ENCODE measurements around the gene MINDY4B. TPM values are rescaled to one million over a fixed set of nuclear protein-coding genes. Genes with fewer than 3 reads are reported as not detected.

MINDY4B gene
- total and polyA plus RNA-seq, 2 of the 8 experiments (the other 6 are each of a cell fraction or from before 2014, with no cell fraction given), result not detected

DNA sequence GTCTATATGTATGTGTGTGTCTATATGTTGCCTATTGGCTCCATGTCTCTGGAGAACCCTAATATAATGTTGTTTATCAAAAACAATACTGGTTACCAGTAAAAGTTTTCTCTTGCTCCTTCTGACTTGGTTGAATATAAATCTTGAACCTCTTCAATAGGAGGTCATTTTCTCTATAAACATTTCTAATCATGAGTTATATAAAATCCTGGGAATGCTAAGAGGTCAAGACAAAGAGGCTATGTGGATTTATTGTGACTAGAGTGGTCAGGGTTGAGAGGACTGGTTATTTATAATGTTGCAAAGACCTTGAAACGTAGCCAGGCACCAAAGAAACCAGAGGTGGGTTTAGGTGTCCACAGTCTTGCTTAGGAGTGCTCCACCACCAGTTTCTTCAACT is 1.2 kb upstream of the MINDY4B start (continued):
- TF ChIP-seq CTCF (IDR thresholded peaks at IDR 0.05; ENCODE audit: control extremely low read depth in 1 of 3, insufficient read depth in 1 of 3, low read depth in 1 of 3, low read length in 3 of 3), result no peak

Measured in H1 (cell line).